Nephron progenitor cell (in vitro differentiated cells): ENCODE measurements around the gene DYNC1I1.

Experiments used
- DNase-seq: peaks from one replicate; pipeline ENCODE4 v3.0.0; 2021
- H3K27ac Mint-ChIP-seq: 2 replicates; pipeline ENCODE4 v1.8.0; 2021; ENCODE audit warnings: mild to moderate bottlenecking, moderate library complexity, mixed read lengths
- H3K27me3 Mint-ChIP-seq: 2 replicates; pipeline ENCODE4 v1.8.0; 2021; ENCODE audit warnings: mild to moderate bottlenecking, low read depth, mixed read lengths; ENCODE audit not compliant: poor library complexity
- H3K36me3 Mint-ChIP-seq: 2 replicates; pipeline ENCODE4 v1.8.0; 2021; ENCODE audit warnings: low read depth, mixed read lengths
- H3K4me1 Mint-ChIP-seq: 2 replicates; pipeline ENCODE4 v1.8.0; 2021; ENCODE audit warnings: mixed read lengths
- H3K4me3 Mint-ChIP-seq: 2 replicates; pipeline ENCODE4 v1.8.0; 2021; ENCODE audit warnings: mild to moderate bottlenecking, moderate library complexity, mixed read lengths
- H3K9me3 Mint-ChIP-seq: 2 replicates; pipeline ENCODE4 v1.8.0; 2021; ENCODE audit warnings: mild to moderate bottlenecking, moderate library complexity, mixed read lengths
- TF ChIP-seq, protein P1 (sequence below): fragments of 200-600 bp; sonication (generic); IDR thresholded peaks from 2 replicates; pipeline ENCODE4 v1.5.0; 2021; ENCODE audit warnings: antibody characterized with exemption

Gene DYNC1I1

DNA sequence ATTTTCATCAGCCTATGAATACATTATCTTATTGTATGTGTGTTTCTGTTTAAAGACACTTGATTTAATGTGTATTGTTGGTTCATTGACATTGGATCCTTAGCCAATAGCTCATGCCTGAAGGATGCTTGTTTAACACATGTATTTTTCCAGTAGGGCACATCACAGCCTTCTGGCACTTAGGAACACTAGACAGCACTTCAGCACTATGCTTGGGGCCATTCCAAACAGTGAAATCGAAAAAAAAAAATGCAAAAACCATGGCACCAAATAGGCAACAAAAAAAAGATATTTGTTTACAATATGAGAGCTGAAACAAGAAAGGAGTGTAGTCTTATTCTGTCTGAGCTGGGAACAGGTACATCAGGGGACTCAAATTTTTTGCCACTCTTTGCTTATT is 286.7 kb downstream of the DYNC1I1 start:
- Mint-ChIP-seq H3K36me3 (no peaks in the 10 kb centered on the region), H3K27ac (no peak overlapping the region), H3K27me3 (peaks cover 9% of the 10 kb centered on the region), H3K4me1 (no peaks in the 10 kb centered on the region), H3K9me3 (no peaks in the 10 kb centered on the region), H3K4me3 (no peak overlapping the region)
- TF ChIP-seq, protein P1, sequence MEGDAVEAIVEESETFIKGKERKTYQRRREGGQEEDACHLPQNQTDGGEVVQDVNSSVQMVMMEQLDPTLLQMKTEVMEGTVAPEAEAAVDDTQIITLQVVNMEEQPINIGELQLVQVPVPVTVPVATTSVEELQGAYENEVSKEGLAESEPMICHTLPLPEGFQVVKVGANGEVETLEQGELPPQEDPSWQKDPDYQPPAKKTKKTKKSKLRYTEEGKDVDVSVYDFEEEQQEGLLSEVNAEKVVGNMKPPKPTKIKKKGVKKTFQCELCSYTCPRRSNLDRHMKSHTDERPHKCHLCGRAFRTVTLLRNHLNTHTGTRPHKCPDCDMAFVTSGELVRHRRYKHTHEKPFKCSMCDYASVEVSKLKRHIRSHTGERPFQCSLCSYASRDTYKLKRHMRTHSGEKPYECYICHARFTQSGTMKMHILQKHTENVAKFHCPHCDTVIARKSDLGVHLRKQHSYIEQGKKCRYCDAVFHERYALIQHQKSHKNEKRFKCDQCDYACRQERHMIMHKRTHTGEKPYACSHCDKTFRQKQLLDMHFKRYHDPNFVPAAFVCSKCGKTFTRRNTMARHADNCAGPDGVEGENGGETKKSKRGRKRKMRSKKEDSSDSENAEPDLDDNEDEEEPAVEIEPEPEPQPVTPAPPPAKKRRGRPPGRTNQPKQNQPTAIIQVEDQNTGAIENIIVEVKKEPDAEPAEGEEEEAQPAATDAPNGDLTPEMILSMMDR: no peak
- DNase-seq: no peak

DNA sequence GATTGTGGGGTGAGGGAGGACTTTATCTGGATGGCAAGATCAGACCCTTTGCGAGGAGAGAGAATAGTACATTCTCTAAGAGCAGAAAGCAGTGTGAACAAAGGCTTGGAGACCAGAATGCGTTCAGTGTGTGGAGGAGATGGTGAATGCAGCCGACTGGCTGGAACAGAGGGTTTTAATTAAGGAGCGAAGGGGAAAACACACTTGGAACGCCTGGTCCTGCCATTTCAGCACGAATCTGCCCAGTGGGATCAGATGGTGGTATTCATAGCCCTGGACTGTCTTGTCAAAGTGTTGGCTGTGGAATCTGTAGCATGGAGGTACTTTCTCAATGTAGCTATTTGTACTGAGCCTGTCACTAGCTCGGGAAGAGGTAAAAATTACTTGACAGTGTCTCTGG is 288.7 kb downstream of the DYNC1I1 start:
- H3K4me3 Mint-ChIP-seq: no peak overlapping the region
- DNase-seq: no peak
- H3K27ac Mint-ChIP-seq: no peak overlapping the region
- H3K9me3 Mint-ChIP-seq: no peaks in the 10 kb centered on the region
- TF ChIP-seq, protein P1: no peak
- H3K36me3 Mint-ChIP-seq: no peaks in the 10 kb centered on the region
- no peaks in the 10 kb centered on the region for H3K4me1 Mint-ChIP-seq
- peaks cover 9% of the 10 kb centered on the region for H3K27me3 Mint-ChIP-seq

DNA sequence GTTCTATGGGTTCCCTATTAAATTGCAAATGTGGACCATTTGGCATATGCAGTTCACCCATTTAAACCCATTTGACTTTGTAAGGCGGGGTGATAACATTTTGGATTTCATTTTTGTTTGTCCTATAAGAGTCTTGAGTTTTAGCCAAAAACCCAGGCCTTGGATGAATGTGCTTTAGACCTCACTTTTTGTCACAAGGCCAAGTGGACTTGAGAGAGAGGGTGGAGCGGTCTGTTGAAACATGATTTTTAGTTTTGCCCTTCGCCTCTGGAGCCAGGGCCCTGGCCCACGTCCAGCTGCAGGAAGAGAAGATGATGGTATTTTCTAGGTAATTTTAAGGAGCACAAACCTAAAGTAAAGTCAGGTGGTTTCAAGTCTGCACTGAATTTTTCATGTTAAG is 289.5 kb downstream of the DYNC1I1 start:
- no peaks in the 10 kb centered on the region for H3K9me3 Mint-ChIP-seq
- no peak overlapping the region for H3K27ac Mint-ChIP-seq
- no peaks in the 10 kb centered on the region for H3K36me3 Mint-ChIP-seq
- TF ChIP-seq, protein P1: no peak
- no peaks in the 10 kb centered on the region for H3K4me1 Mint-ChIP-seq
- DNase-seq: no peak
- peaks cover 9% of the 10 kb centered on the region for H3K27me3 Mint-ChIP-seq
- no peak overlapping the region for H3K4me3 Mint-ChIP-seq

DNA sequence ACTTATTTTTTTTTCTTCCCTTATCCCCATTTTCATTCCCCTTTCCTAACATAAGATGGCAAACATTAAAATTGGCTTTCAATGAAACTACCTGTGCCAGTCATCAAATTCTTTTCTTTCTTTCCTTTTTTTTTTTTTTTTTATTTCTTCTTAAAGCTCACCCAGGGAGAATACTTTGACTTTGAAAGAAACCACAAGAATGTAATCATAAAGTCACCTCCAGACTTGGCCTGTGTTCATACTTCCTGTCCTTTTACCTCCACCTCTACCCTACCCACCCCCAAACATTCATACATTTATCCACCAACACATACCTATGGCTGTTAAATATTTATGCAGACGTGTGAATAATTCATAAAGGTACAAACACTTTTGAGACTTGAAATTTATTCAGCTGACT is 295.0 kb downstream of the DYNC1I1 start:
- no peak for DNase-seq
- Mint-ChIP-seq H3K4me3 (no peak overlapping the region), H3K4me1 (no peaks in the 10 kb centered on the region), H3K27me3 (no peaks in the 10 kb centered on the region), H3K36me3 (no peaks in the 10 kb centered on the region), H3K27ac (no peak overlapping the region), H3K9me3 (no peaks in the 10 kb centered on the region)
- TF ChIP-seq, protein P1: no peak

DNA sequence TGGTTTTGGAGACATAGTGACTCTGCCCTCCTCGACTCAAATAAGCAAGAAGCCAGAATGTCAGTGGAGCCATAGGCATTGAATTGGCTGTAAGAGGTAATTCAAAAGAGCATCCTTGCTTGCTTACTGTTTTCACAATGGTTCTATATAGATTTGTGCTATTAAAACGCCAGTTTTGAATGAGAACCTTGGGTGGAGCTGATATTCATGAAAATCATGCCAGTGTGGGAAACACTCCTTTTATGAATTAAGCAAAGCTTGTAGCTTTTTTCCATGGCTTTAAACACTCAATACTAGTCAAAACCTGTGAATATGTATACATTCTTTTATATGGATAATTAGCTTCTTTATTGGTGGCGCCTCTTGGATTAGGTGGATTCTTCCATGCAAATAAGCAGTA is 297.0 kb downstream of the DYNC1I1 start:
- no peak for DNase-seq
- no peak overlapping the region for H3K4me3 Mint-ChIP-seq
- H3K27me3 Mint-ChIP-seq: no peaks in the 10 kb centered on the region
- H3K27ac Mint-ChIP-seq: no peak overlapping the region
- H3K9me3 Mint-ChIP-seq: no peaks in the 10 kb centered on the region
- TF ChIP-seq, protein P1: no peak
- no peaks in the 10 kb centered on the region for H3K36me3 Mint-ChIP-seq
- no peaks in the 10 kb centered on the region for H3K4me1 Mint-ChIP-seq

DNA sequence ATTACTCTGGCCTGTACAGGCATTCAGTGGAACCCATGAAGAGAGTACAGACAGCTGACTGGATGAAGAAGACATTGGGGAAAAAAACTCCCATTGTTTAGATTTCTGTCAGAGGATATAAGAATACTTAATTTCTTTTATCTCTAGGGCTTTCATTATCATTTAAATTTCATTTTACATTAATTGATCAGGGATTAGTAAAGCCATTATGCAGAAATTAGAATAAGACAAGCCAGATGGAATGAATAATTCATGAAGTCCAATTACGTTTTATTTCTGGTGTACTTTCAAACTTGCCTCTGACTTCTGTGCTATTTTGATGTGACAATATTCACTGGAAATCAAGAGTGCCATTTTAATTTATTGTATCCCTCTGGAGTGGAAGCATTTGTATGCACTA is 302.5 kb downstream of the DYNC1I1 start:
- DNase-seq: no peak
- H3K27ac Mint-ChIP-seq: no peak overlapping the region
- H3K4me3 Mint-ChIP-seq: peak overlapping the region; percentile 96
- H3K27me3 Mint-ChIP-seq: peaks cover 8% of the 10 kb centered on the region
- no peaks in the 10 kb centered on the region for H3K9me3 Mint-ChIP-seq
- peaks cover 4% of the 10 kb centered on the region for H3K4me1 Mint-ChIP-seq
- H3K36me3 Mint-ChIP-seq: no peaks in the 10 kb centered on the region
- TF ChIP-seq, protein P1: no peak
